KOPT-K1 (cell line): ENCODE results near the gene COL4A2.
"Not testable (repeated sequence)": the region's sequence is repeated elsewhere in the genome, so short reads cannot be mapped to it uniquely, and the experiment has no call there.

Experiments
- H3K27ac ChIP-seq: fragments of 200-600 bp; sonication (generic); 2 replicates; pipeline ENCODE4 v1.5.1; 2016; ENCODE audit warnings: antibody characterized with exemption, mild to moderate bottlenecking, low read depth, low read length; ENCODE audit not compliant: poor library complexity, severe bottlenecking
- H3K36me3 ChIP-seq: fragments of 200-600 bp; sonication (generic); 2 replicates; pipeline ENCODE4 v1.5.1; 2017; ENCODE audit warnings: antibody characterized with exemption, mild to moderate bottlenecking, low read length, moderate library complexity; ENCODE audit not compliant: insufficient read depth
- H3K9me3 ChIP-seq: fragments of 200-600 bp; sonication (generic); 2 replicates; pipeline ENCODE4 v1.5.1; 2017; ENCODE audit warnings: antibody characterized with exemption, low read length, mild to moderate bottlenecking; ENCODE audit not compliant: insufficient read depth, poor library complexity, severe bottlenecking

Gene COL4A2

DNA sequence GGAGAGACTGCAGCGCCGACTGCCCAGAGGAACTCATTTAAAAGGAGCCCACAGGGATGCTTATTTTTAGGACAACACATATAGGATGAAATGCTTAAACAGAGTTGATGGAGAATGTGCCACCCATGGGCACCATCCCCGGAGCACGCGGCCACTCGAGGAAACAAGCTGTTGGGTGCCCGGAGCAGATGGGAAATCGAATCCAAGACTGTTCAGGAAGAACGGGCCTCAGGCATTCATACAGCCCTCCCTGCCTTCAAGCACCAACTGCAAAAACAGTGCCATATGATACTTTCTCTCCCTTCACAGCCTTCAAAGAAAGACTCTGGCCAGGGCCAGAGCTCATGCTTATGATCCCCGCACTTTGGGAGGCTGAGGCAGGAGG, 214.2 kb downstream of the COL4A2 start:
- H3K9me3 ChIP-seq: peaks cover 8% of the 10 kb centered on the region
- H3K27ac ChIP-seq: no peak overlapping the region
- H3K36me3 ChIP-seq: no peaks in the 10 kb centered on the region

DNA sequence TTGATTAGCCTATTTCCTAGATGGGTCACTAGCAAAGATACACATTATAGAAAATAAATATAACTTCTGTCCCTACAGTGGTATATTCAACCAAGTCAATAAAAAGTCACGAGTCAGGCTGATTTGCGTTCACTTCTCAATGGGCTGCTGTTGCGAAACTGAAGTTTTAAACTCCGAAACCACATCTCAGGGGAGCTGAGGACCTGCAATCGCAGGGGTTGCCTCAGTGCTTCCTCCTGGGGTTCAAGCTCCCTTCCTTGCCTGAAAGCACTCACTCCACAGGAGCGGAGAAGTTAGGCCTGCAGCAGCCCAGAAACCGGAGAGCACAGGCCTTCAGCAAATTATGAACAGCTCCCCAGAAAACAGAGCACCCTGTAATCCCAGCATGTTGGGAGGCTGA, 214.9 kb downstream of the COL4A2 start:
- H3K27ac ChIP-seq: no peak overlapping the region
- peaks cover 8% of the 10 kb centered on the region for H3K9me3 ChIP-seq
- no peaks in the 10 kb centered on the region for H3K36me3 ChIP-seq

DNA sequence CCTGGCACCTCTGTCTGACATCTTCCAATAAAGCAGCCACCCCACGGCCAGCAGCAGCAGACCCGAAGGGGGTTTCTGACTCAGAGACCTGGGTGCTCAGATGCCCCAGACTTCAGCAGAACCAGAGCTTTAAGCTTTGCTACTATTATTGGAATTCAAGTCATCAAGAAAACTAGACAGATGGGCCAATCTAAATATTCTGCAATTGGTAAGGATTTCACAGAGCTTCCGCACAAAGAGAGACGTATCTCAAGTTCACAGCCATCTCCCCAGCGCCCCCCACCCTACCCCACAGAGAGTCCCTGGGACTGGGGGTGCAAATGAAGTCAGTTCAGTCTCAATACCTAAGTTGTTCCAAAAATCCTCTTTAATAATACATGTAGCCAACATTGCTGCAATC, 215.6 kb downstream of the COL4A2 start:
- Histone ChIP-seq H3K36me3 (no peaks in the 10 kb centered on the region), H3K9me3 (peaks cover 8% of the 10 kb centered on the region), H3K27ac (no peak overlapping the region)

DNA sequence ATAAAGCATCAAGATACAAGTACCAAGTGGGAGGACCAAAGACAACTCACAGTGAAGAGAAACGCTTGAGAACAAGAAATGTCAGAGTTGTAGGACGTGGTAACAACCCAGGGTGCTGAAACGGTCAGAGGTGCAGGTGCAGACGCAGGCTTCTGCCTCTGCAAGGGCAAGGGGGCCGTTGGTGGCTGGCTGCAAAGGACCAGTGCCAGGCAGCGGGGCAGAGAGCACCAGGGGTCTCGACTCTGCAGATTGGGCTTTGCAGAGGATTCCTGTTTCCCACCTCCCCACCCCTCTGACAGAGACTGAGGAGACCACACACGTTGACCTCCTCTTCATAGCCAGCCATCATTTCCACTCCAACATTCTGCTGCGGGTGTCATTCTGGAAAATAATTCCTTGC, 216.1 kb downstream of the COL4A2 start:
- H3K36me3 ChIP-seq: no peaks in the 10 kb centered on the region
- peaks cover 8% of the 10 kb centered on the region for H3K9me3 ChIP-seq
- no peak overlapping the region for H3K27ac ChIP-seq

DNA sequence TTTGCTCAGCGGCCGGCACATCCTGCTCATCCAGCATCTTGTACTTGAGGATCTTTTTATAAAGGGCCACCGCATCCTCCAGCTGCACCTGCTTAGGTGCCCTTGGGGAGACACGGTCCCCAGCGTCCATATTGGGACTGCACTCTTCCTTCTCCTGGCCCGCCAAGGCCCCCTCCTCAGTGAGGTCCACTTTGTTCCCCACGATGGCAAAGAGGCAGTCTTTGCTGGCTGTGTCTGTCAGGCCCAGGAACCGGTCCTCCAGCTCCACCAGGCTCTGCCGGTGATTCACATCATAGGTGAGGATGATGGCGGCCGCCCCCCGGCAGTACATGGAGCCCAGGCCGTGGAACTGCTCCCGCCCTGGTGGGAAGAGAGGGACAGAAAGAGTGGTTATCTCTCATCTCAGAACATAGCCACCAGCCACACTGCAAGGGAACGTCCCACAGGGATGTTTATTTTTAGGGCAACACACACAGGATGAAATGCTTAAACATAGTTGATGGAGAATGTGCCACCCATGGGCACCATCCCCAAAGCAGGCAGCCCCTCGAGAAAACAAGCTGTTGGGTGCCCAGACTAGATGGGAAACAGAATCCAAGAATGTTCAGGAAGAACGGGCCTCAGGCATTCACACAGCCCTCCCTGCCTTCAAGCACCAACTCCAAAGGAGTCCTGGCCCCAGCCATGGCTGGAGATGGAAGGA, 216.9 kb downstream of the COL4A2 start:
- no peak overlapping the region for H3K27ac ChIP-seq
- no peaks in the 10 kb centered on the region for H3K36me3 ChIP-seq
- H3K9me3 ChIP-seq: peaks cover 8% of the 10 kb centered on the region

DNA sequence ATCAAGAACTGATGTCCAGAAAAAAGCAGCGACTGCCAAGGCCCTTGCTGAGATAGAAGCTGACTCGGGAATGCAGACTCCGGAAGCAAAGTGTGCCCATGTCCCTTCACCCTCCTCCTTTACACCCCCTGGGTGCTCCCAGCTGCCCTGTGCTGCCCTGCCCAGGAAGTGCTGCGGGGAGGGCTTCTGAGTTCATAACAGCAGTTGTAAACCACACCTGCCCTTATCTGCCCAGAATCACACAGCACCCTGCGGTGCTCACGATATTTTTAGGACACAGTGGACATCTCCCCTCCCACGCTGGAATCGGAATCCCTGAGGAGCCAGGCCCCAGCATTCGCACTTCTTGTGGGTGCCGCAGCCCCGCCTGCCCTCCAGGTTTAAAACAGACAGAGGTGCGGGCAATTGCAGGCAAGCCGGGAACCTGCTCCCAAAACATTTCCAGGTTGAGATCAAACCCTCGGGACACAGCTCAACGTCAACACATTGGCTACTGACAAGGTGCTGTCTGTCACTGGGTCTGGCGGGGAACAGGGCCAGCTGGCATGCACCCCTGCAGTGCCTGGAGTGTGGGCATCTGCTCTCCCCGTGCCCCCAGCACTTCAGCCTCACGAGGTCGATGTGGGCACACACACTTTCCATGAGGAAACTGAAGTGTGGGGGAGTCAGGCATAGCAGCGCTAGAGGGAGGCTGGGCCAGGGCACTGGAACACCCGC, 217.6 kb downstream of the COL4A2 start:
- Histone ChIP-seq H3K36me3 (no peaks in the 10 kb centered on the region), H3K9me3 (peaks cover 8% of the 10 kb centered on the region), H3K27ac (no peak overlapping the region)

DNA sequence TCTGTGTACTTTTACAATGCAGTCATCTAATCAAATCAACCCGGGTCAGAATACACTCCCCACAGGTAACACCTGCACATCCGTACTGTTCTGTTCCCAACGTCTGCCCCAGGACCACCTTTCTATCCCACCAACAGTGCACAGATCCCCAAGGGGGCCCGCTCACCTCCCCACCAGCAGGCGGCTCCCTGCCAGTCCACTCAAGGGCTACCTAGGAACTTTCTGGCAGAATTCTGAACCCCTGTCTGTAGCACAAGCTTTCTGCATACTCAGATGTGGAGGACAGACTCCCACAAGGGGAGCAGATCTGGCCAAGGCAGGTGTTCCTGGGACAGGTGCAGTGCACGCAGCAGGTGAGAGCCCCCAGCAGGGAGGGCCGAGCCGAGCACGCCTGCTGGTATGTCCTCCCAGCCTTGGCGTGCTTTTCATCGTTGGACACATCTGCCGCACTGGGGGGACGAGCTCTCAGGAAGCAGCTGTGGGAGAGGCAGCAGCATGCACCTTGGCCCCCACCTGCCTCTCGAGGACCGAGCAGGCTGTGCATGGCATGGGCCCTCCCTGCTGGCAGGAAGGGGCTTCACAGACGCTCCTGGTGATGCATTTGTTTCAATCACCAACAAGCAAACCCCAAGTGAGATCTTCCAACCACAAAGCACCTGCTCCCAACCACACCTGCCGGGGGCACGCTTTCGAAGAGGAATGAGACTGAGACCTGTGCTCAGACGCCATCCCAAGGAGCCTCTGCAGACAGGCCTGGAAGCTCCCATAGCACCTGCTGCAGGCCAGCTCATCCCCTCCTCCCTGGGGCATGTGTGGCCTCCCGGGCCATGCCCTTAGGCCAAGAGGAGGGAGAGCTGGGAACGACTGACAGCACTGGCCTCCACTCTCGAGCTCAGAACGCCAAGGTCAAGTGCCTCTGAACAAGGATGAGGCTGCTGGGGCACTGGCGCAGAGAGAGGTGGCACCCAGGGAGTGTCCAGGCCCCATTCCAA, 218.5 kb downstream of the COL4A2 start:
- H3K27ac ChIP-seq: no peak overlapping the region
- no peaks in the 10 kb centered on the region for H3K36me3 ChIP-seq
- peaks cover 8% of the 10 kb centered on the region for H3K9me3 ChIP-seq

DNA sequence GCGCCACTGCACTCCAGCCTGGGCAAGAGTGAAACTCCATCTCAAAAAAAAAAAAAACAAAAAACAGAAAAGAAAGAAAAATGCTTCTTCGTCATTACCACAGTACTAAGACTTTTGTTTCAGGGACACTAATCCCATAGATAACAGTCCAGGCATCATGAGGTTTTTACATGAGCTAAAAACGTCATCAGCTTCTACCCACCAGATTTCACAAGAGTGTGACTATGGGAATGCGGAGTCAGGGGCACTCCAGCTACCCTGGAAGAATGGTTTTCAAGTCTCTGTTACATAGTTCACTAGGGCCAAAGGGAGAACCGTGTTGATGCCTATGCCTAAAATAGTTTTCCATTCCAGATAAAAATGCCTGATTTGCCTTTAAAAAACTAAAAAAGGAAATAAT, 221.3 kb downstream of the COL4A2 start:
- peaks cover 8% of the 10 kb centered on the region for H3K9me3 ChIP-seq
- H3K36me3 ChIP-seq: no peaks in the 10 kb centered on the region
- no peak overlapping the region for H3K27ac ChIP-seq

DNA sequence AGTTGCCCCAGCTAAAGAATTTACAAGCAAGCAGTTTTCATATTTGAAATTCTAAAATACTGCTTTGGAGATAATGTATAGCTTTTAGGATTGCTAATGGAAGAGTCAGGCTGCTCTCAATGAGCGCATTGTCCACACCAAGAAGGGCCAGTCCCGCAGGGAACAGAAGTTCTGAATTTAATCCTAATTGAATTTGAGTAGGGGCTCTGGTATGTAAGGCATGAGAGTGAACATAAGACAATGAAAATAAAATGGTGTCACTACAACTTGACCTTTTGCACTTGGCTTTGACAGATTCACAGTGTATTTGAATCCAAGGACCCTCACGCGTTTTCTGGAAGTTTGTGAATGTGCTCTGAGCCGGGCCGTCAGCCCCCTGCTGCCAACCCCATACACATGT, 221.8 kb downstream of the COL4A2 start:
- Histone ChIP-seq H3K9me3 (peaks cover 8% of the 10 kb centered on the region), H3K27ac (no peak overlapping the region), H3K36me3 (no peaks in the 10 kb centered on the region)

DNA sequence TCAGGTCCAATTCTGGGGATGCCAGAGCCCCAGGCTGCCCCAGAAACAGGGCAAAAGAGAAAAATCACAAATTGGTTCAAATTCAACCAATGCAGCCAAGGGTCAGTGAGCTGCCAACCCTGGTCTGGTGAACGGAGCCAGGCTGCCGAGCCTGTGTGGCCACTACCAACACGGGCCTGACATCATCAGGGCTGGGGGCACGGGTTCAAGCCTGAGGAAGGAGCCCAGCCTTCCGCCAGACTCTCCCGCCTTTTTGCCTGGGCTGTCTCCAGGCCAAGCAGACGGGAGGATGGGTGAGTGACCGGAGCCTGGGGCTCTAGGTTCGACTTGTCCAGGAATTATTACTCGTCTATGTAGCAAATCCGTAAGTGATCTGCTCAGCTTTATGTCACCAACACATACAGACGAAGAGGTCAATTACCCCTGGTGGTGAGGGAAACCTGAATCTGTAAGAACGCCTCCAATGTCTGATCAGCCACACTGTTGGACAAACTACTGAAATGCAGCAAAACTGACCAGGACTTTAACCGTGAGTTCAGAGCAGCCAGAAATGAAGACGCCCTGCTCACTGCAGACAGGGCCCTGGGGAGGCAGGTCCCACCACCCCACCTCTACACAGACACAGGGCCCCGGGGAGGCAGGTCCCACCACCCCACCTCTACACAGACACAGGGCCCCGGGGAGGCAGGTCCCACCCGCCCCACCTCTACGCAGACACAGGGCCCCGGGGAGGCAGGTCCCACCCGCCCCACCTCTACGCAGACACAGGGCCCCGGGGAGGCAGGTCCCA, 222.6 kb downstream of the COL4A2 start:
- H3K27ac ChIP-seq: no peak overlapping the region
- no peaks in the 10 kb centered on the region for H3K36me3 ChIP-seq
- H3K9me3 ChIP-seq: peaks cover 8% of the 10 kb centered on the region

DNA sequence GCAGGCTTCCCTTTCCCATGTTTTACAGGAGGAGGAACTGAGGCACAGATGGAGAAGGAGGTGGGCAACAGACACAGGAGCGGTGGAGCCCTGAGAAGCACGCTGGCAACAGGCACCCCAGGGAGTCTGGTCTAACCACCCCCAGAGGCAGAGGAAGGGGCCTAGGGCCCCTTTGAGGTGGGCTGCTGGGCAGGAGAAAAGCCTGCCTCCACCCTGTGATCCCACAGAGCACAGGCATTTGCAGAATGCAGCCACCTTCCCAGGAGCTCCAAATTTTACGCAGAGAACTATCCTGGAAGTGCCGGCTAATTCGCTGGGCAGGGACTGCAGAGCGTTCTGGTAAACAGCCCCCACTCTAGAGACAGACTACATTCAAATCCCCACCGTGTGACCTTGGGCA, 224.0 kb downstream of the COL4A2 start:
- no peaks in the 10 kb centered on the region for H3K9me3 ChIP-seq
- H3K36me3 ChIP-seq: no peaks in the 10 kb centered on the region
- no peak overlapping the region for H3K27ac ChIP-seq

DNA sequence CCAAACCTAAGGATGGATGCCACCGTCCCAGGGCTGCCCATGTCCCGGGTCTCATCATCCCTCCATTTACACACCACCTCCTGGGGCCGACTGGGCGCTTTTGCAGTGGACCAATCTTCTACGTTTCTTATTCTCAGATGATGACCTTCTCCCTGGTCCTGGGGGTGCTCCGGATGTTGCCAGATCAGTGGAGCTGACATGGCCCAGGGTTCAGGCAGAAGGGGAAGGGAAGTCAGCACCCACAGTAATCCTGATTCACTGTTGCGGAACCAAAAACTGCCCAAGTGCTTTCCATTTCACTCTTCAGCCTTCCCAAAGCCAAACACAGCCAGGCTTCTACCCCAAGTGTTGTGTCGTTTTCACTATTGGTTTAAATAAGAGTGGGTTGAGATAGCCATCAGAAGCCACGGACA, 224.6 kb downstream of the COL4A2 start:
- H3K9me3 ChIP-seq: no peaks in the 10 kb centered on the region
- H3K27ac ChIP-seq: no peak overlapping the region
- H3K36me3 ChIP-seq: no peaks in the 10 kb centered on the region

DNA sequence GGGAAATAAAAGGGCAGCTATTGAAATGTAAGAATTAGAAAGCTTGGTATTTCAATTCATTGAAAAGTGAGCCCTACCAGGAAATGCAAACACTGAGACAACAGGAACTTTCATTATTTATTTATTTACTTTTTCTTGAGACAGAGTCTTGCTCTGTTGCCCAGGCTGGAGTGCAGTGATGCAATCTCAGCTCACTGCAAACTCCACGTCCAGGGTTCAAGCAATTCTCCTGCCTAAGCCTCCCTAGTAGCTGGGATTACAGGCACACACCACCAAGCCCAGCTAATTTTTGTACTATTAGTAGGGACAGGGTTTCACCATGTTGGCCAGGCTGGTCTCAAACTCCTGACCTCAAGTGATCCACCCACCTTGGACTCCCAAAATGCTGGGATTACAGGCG, 225.2 kb downstream of the COL4A2 start:
- H3K9me3 ChIP-seq, H3K27ac ChIP-seq, H3K36me3 ChIP-seq: not testable (repeated sequence)

DNA sequence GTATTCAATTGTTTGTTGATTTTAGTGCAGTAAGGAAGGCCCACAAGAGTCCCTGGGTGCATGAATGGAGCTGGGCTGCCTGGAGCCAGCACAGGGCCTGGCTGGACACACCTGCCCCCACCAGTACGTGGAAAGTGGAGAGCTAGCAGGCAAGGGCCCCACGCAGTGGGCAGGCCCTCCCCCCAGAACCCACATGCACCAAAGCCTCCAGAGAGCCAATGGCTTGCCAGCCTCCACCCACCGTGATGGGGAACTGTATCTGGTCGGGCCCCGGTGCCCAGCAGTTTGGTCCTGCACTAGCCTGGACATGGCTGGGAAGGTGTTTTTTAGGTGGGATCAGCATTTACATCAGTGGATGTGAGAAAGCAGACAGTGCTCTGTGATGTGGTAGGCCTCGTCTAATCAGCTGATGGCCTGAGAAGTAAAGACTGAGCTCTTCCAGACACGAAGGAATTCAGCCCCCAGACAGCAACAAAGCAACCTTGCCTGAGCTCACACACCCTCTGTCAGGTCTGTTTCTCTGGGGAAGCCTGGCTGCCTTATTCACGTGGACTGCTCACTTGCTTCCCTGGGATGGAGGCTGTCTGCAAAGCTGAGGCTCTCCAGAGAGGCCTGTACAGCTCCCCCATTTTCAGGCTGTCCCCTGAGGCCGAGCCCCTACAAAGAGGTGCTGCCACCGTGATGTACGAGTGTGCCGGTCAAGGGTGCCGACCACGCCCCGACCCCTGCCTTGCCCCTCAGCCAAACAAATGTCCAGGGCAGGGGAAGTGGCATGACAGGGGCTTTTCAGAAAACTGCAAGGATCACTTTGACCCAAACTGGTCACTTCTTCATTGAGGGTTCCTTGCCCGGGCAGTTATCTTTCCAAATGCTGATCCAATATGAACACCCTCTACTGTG, 226.9 kb downstream of the COL4A2 start:
- no peak overlapping the region for H3K27ac ChIP-seq
- no peaks in the 10 kb centered on the region for H3K9me3 ChIP-seq
- no peaks in the 10 kb centered on the region for H3K36me3 ChIP-seq
